Common myeloid progenitor, CD34-positive (primary cell): Measurements from ENCODE around the gene ACTR3C.

Experiments used
- CTCF ChIA-PET: fragments of 350-600 bp; sonication (Branson Sonifier 250); formaldehyde crosslinking; loops from one replicate; lab custom pipeline; 2021; ENCODE audit warnings: antibody characterized with exemption; lab: Charles Lee
- POLR2A ChIA-PET: fragments of 350-600 bp; sonication (Branson Sonifier 250); formaldehyde crosslinking; loops from one replicate; lab custom pipeline; 2021; ENCODE audit warnings: antibody characterized with exemption; lab: Charles Lee
- DNase-seq, 3 donors: peaks; one replicate each; pipeline versions ENCODE4 v3.0.0 to v3.0.0-alpha.2; 2013
- H3K27ac ChIP-seq, 2 experiments: 1 replicate in 1 of 2; 2 replicates in 1 of 2; pipeline ENCODE4 v1.7.0; 2013; ENCODE audit warnings: inconsistent platforms in 2 of 2, low read length in 2 of 2, mild to moderate bottlenecking in 2 of 2, low read depth in 1 of 2, moderate library complexity in 1 of 2; ENCODE audit not compliant: severe bottlenecking in 2 of 2, insufficient read depth in 1 of 2, poor library complexity in 1 of 2
- H3K27me3 ChIP-seq, 5 experiments: replicated peaks in 2 of 5; 1 replicate in 3 of 5; 2 replicates in 2 of 5; pipeline versions ENCODE4 v1.6.1 to v1.7.0; 2013; ENCODE audit warnings: low read length in 4 of 5, mild to moderate bottlenecking in 2 of 5, moderate library complexity in 2 of 5, inconsistent platforms in 1 of 5; ENCODE audit not compliant: insufficient read depth in 5 of 5, control insufficient read depth in 4 of 5
- H3K36me3 ChIP-seq, 4 experiments: 1 replicate in 2 of 4; 2 replicates in 2 of 4; pipeline versions ENCODE4 v1.6.1 to v1.7.0; 2013; ENCODE audit warnings: low read length in 3 of 4, control low read depth in 1 of 4, mild to moderate bottlenecking in 1 of 4; ENCODE audit not compliant: control insufficient read depth in 4 of 4, insufficient read depth in 4 of 4
- H3K4me1 ChIP-seq, 4 experiments: 1 replicate in 3 of 4; 2 replicates in 1 of 4; pipeline versions ENCODE4 v1.6.1 to v1.7.1; 2013; ENCODE audit warnings: low read length in 3 of 4, mild to moderate bottlenecking in 3 of 4, control low read depth in 1 of 4, inconsistent platforms in 1 of 4, moderate library complexity in 1 of 4; ENCODE audit not compliant: control insufficient read depth in 4 of 4, insufficient read depth in 4 of 4; ENCODE audit errors: control extremely low read depth in 1 of 4
- H3K4me3 ChIP-seq, 7 experiments: 1 replicate in 4 of 7; 2 replicates in 3 of 7; pipeline versions ENCODE4 v1.5.1 to v1.7.0; 2013; ENCODE audit warnings: mild to moderate bottlenecking in 7 of 7, low read length in 6 of 7, moderate library complexity in 6 of 7, inconsistent platforms in 2 of 7, low read depth in 2 of 7, control low read depth in 1 of 7; ENCODE audit not compliant: insufficient read depth in 4 of 7, control insufficient read depth in 1 of 7; ENCODE audit errors: extremely low read depth in 1 of 7
- H3K9me3 ChIP-seq, 5 experiments: 1 replicate in 4 of 5; 2 replicates in 1 of 5; pipeline versions ENCODE4 v1.6.1 to v1.7.1; 2013; ENCODE audit warnings: low read length in 4 of 5, mild to moderate bottlenecking in 2 of 5, inconsistent platforms in 1 of 5, low read depth in 1 of 5, moderate library complexity in 1 of 5; ENCODE audit not compliant: control insufficient read depth in 4 of 5, insufficient read depth in 2 of 5; ENCODE audit errors: control extremely low read depth in 1 of 5
- WGBS: methylation state at CpG from one replicate; pipeline ENCODE4 v1.1.5; 2013; ENCODE audit not compliant: insufficient coverage; 5-methylcytosine and 5-hydroxymethylcytosine counted together

Gene ACTR3C

GRCh38 chr7:150325110-150325611 lies 1.8 kb upstream of the ACTR3C start:
- ChIA-PET CTCF (interaction anchor here (1.3 to 1.8 kb wide), 4 partner anchors 10 to 33 kb away, joined by 4 to 5 read pairs (median 4); no protein-coding TSS in a partner anchor), POLR2A (no interaction called here)
- peak in 1 of 3 donors; percentile 19 for DNase-seq
- peaks cover 4 to 44% (median 36%) of the 10 kb centered on the region in 4 experiments for H3K4me1 ChIP-seq
- H3K36me3 ChIP-seq, result peaks cover 16 to 49% (median 39%) of the 10 kb centered on the region in 4 experiments
- peak overlapping the region in 1 of 2 experiments; percentile 89 for H3K27ac ChIP-seq
- no peaks in the 10 kb centered on the region for H3K27me3 ChIP-seq
- WGBS, result 95% methylated on average over 8 of the region's 10 CpGs
- H3K9me3 ChIP-seq, result no peaks in the 10 kb centered on the region
- H3K4me3 ChIP-seq, result no peak overlapping the region

- H3K36me3 ChIP-seq, result peaks cover 14 to 42% (median 33%) of the 10 kb centered on the region in 4 experiments
- peaks cover 4 to 51% (median 36%) of the 10 kb centered on the region in 4 experiments for H3K4me1 ChIP-seq
- no peaks in the 10 kb centered on the region for H3K9me3 ChIP-seq
- DNase-seq, result peak in 1 of 3 donors; percentile 20
- H3K4me3 ChIP-seq, result peak overlapping the region in 5 of 7 experiments; percentile 65 to 85 (median 75)
- H3K27ac ChIP-seq, result peak overlapping the region in 1 of 2 experiments; percentile 89
- CTCF ChIA-PET, result interaction anchor here (1.2 kb wide), 1 partner anchor 53 kb away, joined by 3 read pairs; no protein-coding TSS in a partner anchor
- POLR2A ChIA-PET, result no interaction called here
- 88% methylated on average over 11 of the region's 12 CpGs for WGBS
- H3K27me3 ChIP-seq, result no peaks in the 10 kb centered on the region
Observed at GRCh38 chr7:150324373-150324961, 1.1 kb upstream of the ACTR3C start.

- Histone ChIP-seq H3K4me3 (peak overlapping the region; percentile 39 to 85 (median 75)), H3K36me3 (peaks cover 12 to 36% (median 28%) of the 10 kb centered on the region in 4 experiments), H3K27ac (peak overlapping the region; percentile 64 to 89), H3K9me3 (no peaks in the 10 kb centered on the region), H3K27me3 (no peaks in the 10 kb centered on the region), H3K4me1 (peaks cover 4 to 51% (median 36%) of the 10 kb centered on the region in 4 experiments)
- 11% methylated on average over 12 of the region's 16 CpGs for WGBS
- DNase-seq, result peak in 2 of 3 donors; percentile 46 to 55
- CTCF ChIA-PET, result interaction anchor here (1.2 kb wide), 1 partner anchor 54 kb away, joined by 3 read pairs; no protein-coding TSS in a partner anchor
- POLR2A ChIA-PET, result no interaction called here
Observed at GRCh38 chr7:150323682-150324372, 482 bp upstream of the ACTR3C start.

- Histone ChIP-seq H3K4me1 (peaks cover 4 to 51% (median 36%) of the 10 kb centered on the region in 4 experiments), H3K4me3 (peak overlapping the region; percentile 39 to 85 (median 75)), H3K27ac (peak overlapping the region; percentile 64 to 89), H3K27me3 (no peaks in the 10 kb centered on the region), H3K9me3 (no peaks in the 10 kb centered on the region), H3K36me3 (peaks cover 4 to 23% (median 16%) of the 10 kb centered on the region in 4 experiments)
- peak in 2 of 3 donors; percentile 45 to 64 for DNase-seq
- WGBS, result 47% methylated on average over 2 of the region's 4 CpGs
- ChIA-PET CTCF (interaction anchor here (0.9 to 1.6 kb wide), 3 partner anchors 9 to 95 kb away, joined by 3 read pairs; no protein-coding TSS in a partner anchor), POLR2A (no interaction called here)
Observed at GRCh38 chr7:150322114-150322832, 1.1 kb downstream of the ACTR3C start.

GRCh38 chr7:150321788-150322113 lies 1.6 kb downstream of the ACTR3C start:
- 95% methylated on average over 3 of the region's 3 CpGs for WGBS
- Histone ChIP-seq H3K4me1 (peaks cover 4 to 51% (median 36%) of the 10 kb centered on the region in 4 experiments), H3K27ac (peak overlapping the region in 1 of 2 experiments; percentile 89), H3K36me3 (peaks cover 4 to 18% (median 11%) of the 10 kb centered on the region in 4 experiments), H3K9me3 (no peaks in the 10 kb centered on the region), H3K4me3 (peak overlapping the region in 1 of 7 experiments; percentile 85), H3K27me3 (no peaks in the 10 kb centered on the region)
- DNase-seq, result no peak
- ChIA-PET POLR2A (no interaction called here), CTCF (interaction anchor here (0.9 to 1.6 kb wide), 3 partner anchors 8 to 96 kb away, joined by 3 read pairs; no protein-coding TSS in a partner anchor)

GRCh38 chr7:150317748-150318444 lies 5.4 kb downstream of the ACTR3C start:
- CTCF ChIA-PET, result interaction anchor here (1.0 kb wide), 1 partner anchor 28 kb away, joined by 3 read pairs; no protein-coding TSS in a partner anchor
- DNase-seq, result no peak
- Histone ChIP-seq H3K36me3 (peaks cover 0 to 4% (median 0%) of the 10 kb centered on the region in 4 experiments), H3K9me3 (no peaks in the 10 kb centered on the region), H3K27ac (peak overlapping the region in 1 of 2 experiments; percentile 54), H3K4me3 (no peak overlapping the region), H3K4me1 (peaks cover 0 to 30% (median 14%) of the 10 kb centered on the region in 4 experiments), H3K27me3 (no peaks in the 10 kb centered on the region)
- WGBS, result 83% methylated on average over 7 of the region's 7 CpGs
- POLR2A ChIA-PET, result no interaction called here
